B cell (primary cell): Measurements from ENCODE around the gene KLHDC8B. TPM values are rescaled to one million over a fixed set of nuclear protein-coding genes. Genes with fewer than 3 reads are reported as not detected.

ENCODE experiments used
- ATAC-seq: fragments of 200-7000 bp; cut with Tn5 transposase; one replicate; pipeline ENCODE4 v1.10.0; 2021; ENCODE audit warnings: low read depth, mild to moderate bottlenecking, moderate number of reproducible peaks, moderate library complexity
- CTCF ChIA-PET: fragments of 350-600 bp; sonication (Branson Sonifier 250); formaldehyde crosslinking; loops from one replicate; lab custom pipeline; 2021; ENCODE audit warnings: antibody characterized with exemption, inconsistent platforms; lab: Charles Lee
- POLR2A ChIA-PET: fragments of 350-600 bp; sonication (Branson Sonifier 250); formaldehyde crosslinking; loops from one replicate; lab custom pipeline; 2021; ENCODE audit warnings: antibody characterized with exemption; lab: Charles Lee
- DNase-seq: peaks from one replicate; pipeline ENCODE4 v3.0.0; 2013
- H2AFZ ChIP-seq: 2 replicates; pipeline ENCODE4 v1.6.1; 2012; ENCODE audit warnings: mild to moderate bottlenecking, low read depth, low read length; ENCODE audit not compliant: insufficient read depth, poor library complexity, severe bottlenecking
- H3K27ac ChIP-seq, 2 donors: 1 replicate in 1 of 2; 2 replicates in 1 of 2; pipeline ENCODE4 v1.5.1; 2012 to 2013; ENCODE audit warnings: low read length in 2 of 2, mild to moderate bottlenecking in 2 of 2, moderate library complexity in 1 of 2
- H3K27me3 ChIP-seq, 4 experiments: fragments of 200-600 bp in 1 of 4; sonication (generic) in 1 of 4; replicated peaks in 1 of 4; 1 replicate in 2 of 4; 2 replicates in 2 of 4; pipeline versions ENCODE4 v1.6.1 to v1.7.0; 2013 to 2016; ENCODE audit warnings: low read length in 3 of 4, mild to moderate bottlenecking in 2 of 4, mixed read lengths in 1 of 4, moderate library complexity in 1 of 4; ENCODE audit not compliant: insufficient read depth in 4 of 4, control insufficient read depth in 3 of 4; ENCODE audit errors: control extremely low read depth in 1 of 4
- H3K36me3 ChIP-seq, 2 experiments: replicated peaks in 1 of 2; 1 replicate in 1 of 2; 2 replicates in 1 of 2; pipeline versions ENCODE4 v1.6.1 to v1.7.1; 2013; ENCODE audit warnings: low read length in 1 of 2; ENCODE audit not compliant: insufficient read depth in 2 of 2, control insufficient read depth in 1 of 2; ENCODE audit errors: control extremely low read depth in 1 of 2, extremely low read depth in 1 of 2
- H3K4me1 ChIP-seq, 2 donors: fragments of 200-600 bp in 1 of 2; sonication (generic) in 1 of 2; 1 replicate in 1 of 2; 2 replicates in 1 of 2; pipeline versions ENCODE4 v1.5.1 to v1.6.1; 2013 to 2017; ENCODE audit warnings: low read length in 2 of 2; ENCODE audit not compliant: control insufficient read depth in 2 of 2, insufficient read depth in 2 of 2
- H3K4me2 ChIP-seq: replicated peaks from 2 replicates; pipeline ENCODE3; 2012; ENCODE audit warnings: mild to moderate bottlenecking, low read depth, low read length; ENCODE audit not compliant: poor library complexity, severe bottlenecking
- H3K4me3 ChIP-seq, 5 experiments: fragments of 200-600 bp in 1 of 5; sonication (generic) in 1 of 5; 1 replicate in 3 of 5; 2 replicates in 2 of 5; pipeline versions ENCODE4 v1.5.1 to v1.7.0; 2011 to 2016; ENCODE audit warnings: low read length in 4 of 5, mild to moderate bottlenecking in 4 of 5, low read depth in 2 of 5, control low read depth in 1 of 5, moderate library complexity in 1 of 5; ENCODE audit not compliant: insufficient read depth in 1 of 5; ENCODE audit errors: control extremely low read depth in 1 of 5, extremely low read depth in 1 of 5
- H3K79me2 ChIP-seq: fragments of 200-600 bp; sonication (generic); one replicate; pipeline ENCODE4 v1.6.0; 2016; ENCODE audit warnings: low read length; ENCODE audit not compliant: control insufficient read depth, insufficient read depth
- H3K9ac ChIP-seq: fragments of 200-600 bp; sonication (generic); 2 replicates; pipeline ENCODE4 v1.6.1; 2017; ENCODE audit warnings: mild to moderate bottlenecking, low read length, moderate library complexity
- H3K9me3 ChIP-seq, 3 donors: one replicate each; pipeline versions ENCODE4 v1.6.1 to v1.7.1; 2013; ENCODE audit warnings: low read length in 2 of 3; ENCODE audit not compliant: control insufficient read depth in 2 of 3, insufficient read depth in 1 of 3; ENCODE audit errors: control extremely low read depth in 1 of 3
- H4K20me1 ChIP-seq: 2 replicates; pipeline ENCODE4 v1.6.0; 2012; ENCODE audit warnings: mild to moderate bottlenecking, low read length; ENCODE audit not compliant: insufficient read depth, control insufficient read depth, poor library complexity, severe bottlenecking
- H3K27ac Mint-ChIP-seq: one replicate; pipeline ENCODE4 v1.8.0; 2021; ENCODE audit warnings: mixed read lengths
- H3K27me3 Mint-ChIP-seq: one replicate; pipeline ENCODE4 v1.8.0; 2021; ENCODE audit warnings: mixed read lengths
- H3K4me1 Mint-ChIP-seq: one replicate; pipeline ENCODE4 v1.8.0; 2021; ENCODE audit warnings: mixed read lengths
- H3K4me3 Mint-ChIP-seq: one replicate; pipeline ENCODE4 v1.8.0; 2021; ENCODE audit warnings: mixed read lengths
- H3K9me3 Mint-ChIP-seq: one replicate; pipeline ENCODE4 v1.8.0; 2022; ENCODE audit warnings: mixed read lengths; ENCODE audit not compliant: insufficient read depth
- EZH2 ChIP-seq: IDR thresholded peaks from 2 replicates; pipeline ENCODE4 v1.6.1; 2012; ENCODE audit warnings: borderline replicate concordance, low read depth, mild to moderate bottlenecking, moderate library complexity, low read length; ENCODE audit not compliant: insufficient read depth, poor library complexity, severe bottlenecking
- WGBS: methylation state at CpG from one replicate; pipeline ENCODE4 v1.1.5; 2013; ENCODE audit warnings: missing lambda C conversion rate; ENCODE audit not compliant: insufficient coverage; 5-methylcytosine and 5-hydroxymethylcytosine counted together
- intact Hi-C: fragments of 100-400 bp; cut with micrococcal nuclease; formaldehyde crosslinking; loops from one replicate; pipeline ENCODE4 v1.10.0; 2022
- polyA plus RNA-seq: library from polyadenylated mRNA; depleted of rRNA; stranded (reverse); fragments of >200 nt; gene quantifications from 2 replicates; pipeline ENCODE4 v1.2.3, GENCODE V29; 2012
- total RNA-seq, 2 donors: library from RNA; stranded (reverse); fragments of 120-200 nt in 1 of 2; gene quantifications; 1 replicate in 1 of 2; 2 replicates in 1 of 2; pipeline versions ENCODE4 v1.2.3 to v1.2.4, GENCODE V29; 2013 to 2022
- TF ChIP-seq, protein P1 (sequence below): fragments of 200-600 bp; IDR thresholded peaks from one replicate; pipeline ENCODE4 v1.8.0; 2022; ENCODE audit warnings: antibody characterized with exemption, mild to moderate bottlenecking

KLHDC8B gene
- total and polyA plus RNA-seq, 2 donors (not counting 1 experiment from before 2014, with no cell fraction given) = 0.43 to 3.6 TPM

DNA sequence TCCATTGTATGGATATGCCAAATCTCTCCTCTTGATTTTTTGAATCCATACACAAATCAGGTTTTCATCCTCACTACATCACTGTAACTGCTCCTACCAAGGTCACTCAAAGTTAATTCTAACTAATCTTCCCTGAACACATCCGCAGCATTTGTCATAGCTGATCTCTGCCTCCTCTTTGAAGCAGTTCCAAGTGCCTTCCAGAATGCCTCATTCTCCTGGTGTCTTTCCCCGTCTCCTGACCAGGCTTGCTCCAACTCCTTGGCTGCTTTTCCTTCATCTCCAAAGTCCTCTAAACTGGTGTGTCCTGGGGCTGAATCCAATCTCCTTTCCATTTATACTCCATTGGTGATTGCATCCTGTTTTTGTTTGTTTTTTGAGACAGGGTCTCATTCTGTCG is 26.8 kb downstream of the KLHDC8B start:
- ChIA-PET POLR2A (no interaction called here), CTCF (no interaction called here)
- Mint-ChIP-seq H3K27ac (no peak overlapping the region), H3K4me3 (no peak overlapping the region), H3K4me1 (no peaks in the 10 kb centered on the region), H3K9me3 (no peaks in the 10 kb centered on the region), H3K27me3 (peaks cover 18% of the 10 kb centered on the region)
- H3K9ac ChIP-seq = no peak overlapping the region
- H3K27ac ChIP-seq = no peak overlapping the region
- WGBS = 96% methylated on average over 3 of the region's 3 CpGs
- H2AFZ ChIP-seq = no peak overlapping the region
- no peak overlapping the region for H3K4me2 ChIP-seq
- no peaks in the 10 kb centered on the region for H3K36me3 ChIP-seq
- H4K20me1 ChIP-seq = no peaks in the 10 kb centered on the region
- DNase-seq (no peak), ATAC-seq (no peak)
- intact Hi-C loops = no loop called here
- peaks cover 0 to 12% (median 0%) of the 10 kb centered on the region in 3 donors for H3K9me3 ChIP-seq
- no peaks in the 10 kb centered on the region for H3K79me2 ChIP-seq
- H3K27me3 ChIP-seq = peaks cover 0 to 12% (median 0%) of the 10 kb centered on the region in 4 experiments
- no peak for TF ChIP-seq EZH2
- TF ChIP-seq, protein P1, sequence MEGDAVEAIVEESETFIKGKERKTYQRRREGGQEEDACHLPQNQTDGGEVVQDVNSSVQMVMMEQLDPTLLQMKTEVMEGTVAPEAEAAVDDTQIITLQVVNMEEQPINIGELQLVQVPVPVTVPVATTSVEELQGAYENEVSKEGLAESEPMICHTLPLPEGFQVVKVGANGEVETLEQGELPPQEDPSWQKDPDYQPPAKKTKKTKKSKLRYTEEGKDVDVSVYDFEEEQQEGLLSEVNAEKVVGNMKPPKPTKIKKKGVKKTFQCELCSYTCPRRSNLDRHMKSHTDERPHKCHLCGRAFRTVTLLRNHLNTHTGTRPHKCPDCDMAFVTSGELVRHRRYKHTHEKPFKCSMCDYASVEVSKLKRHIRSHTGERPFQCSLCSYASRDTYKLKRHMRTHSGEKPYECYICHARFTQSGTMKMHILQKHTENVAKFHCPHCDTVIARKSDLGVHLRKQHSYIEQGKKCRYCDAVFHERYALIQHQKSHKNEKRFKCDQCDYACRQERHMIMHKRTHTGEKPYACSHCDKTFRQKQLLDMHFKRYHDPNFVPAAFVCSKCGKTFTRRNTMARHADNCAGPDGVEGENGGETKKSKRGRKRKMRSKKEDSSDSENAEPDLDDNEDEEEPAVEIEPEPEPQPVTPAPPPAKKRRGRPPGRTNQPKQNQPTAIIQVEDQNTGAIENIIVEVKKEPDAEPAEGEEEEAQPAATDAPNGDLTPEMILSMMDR = no peak
- H3K4me3 ChIP-seq = no peak overlapping the region
- H3K4me1 ChIP-seq = no peaks in the 10 kb centered on the region

DNA sequence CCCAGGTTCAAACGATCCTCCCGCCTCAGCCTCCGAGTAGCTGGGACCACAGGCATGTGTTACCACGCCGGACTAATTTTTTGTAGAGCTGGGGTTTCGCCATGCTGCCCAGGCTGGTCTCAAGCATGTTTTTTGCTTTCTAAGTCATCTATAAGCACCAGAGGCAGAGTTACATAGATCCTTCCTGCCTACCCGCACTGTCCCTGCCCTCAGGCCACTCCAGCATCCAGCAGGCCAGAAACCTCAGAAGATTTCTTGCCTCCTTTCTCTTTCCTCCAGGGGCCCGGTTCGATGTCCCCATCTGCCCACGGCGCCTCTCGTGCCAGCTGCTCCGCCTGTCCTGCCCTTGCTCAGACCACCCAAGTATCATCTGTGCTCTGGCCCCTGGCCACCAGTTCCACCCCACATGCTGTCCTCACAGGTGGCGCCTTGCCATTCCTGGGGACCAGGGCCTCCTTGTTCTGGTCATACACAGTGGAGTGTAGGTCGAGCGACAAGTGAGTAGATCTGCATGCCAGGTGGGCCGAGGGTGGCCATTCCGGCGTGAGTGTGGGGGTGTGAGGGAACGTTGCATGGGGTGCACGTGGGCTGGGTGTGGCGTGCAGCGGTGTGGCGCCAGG is 27.3 kb downstream of the KLHDC8B start:
- no peak for TF ChIP-seq EZH2
- TF ChIP-seq, protein P1 = no peak
- no peaks in the 10 kb centered on the region for H3K79me2 ChIP-seq
- H3K4me3 Mint-ChIP-seq = no peak overlapping the region
- no peak for ATAC-seq
- POLR2A ChIA-PET = no interaction called here
- H3K9me3 Mint-ChIP-seq = no peaks in the 10 kb centered on the region
- intact Hi-C loops = no loop called here
- H3K27me3 ChIP-seq = peaks cover 0 to 12% (median 0%) of the 10 kb centered on the region in 4 experiments
- no peaks in the 10 kb centered on the region for H3K4me1 ChIP-seq
- no peak overlapping the region for H2AFZ ChIP-seq
- 92% methylated on average over 24 of the region's 24 CpGs for WGBS
- no peaks in the 10 kb centered on the region for H3K4me1 Mint-ChIP-seq
- peaks cover 21% of the 10 kb centered on the region for H3K27me3 Mint-ChIP-seq
- no peaks in the 10 kb centered on the region for H4K20me1 ChIP-seq
- H3K36me3 ChIP-seq = no peaks in the 10 kb centered on the region
- no peak overlapping the region for H3K27ac Mint-ChIP-seq
- H3K27ac ChIP-seq = no peak overlapping the region
- CTCF ChIA-PET = no interaction called here
- H3K9me3 ChIP-seq = peaks cover 0 to 12% (median 0%) of the 10 kb centered on the region in 3 donors
- DNase-seq = no peak
- H3K4me3 ChIP-seq = no peak overlapping the region
- no peak overlapping the region for H3K9ac ChIP-seq
- H3K4me2 ChIP-seq = no peak overlapping the region
